GM12878 (cell line): ENCODE results near the gene F11.

Experiments
- EZH2 ChIP-seq: IDR thresholded peaks from 2 replicates; pipeline ENCODE4 v1.6.1; 2012; ENCODE audit warnings: low read depth, mild to moderate bottlenecking, control low read depth, inconsistent platforms, low read length, borderline replicate concordance; ENCODE audit not compliant: control insufficient read depth
- IRF4 ChIP-seq: IDR thresholded peaks from 2 replicates; pipeline ENCODE4 v1.6.1; 2011; ENCODE audit warnings: low read depth, low read length
- NR2C1 ChIP-seq: fragments of 450-650 bp; IDR thresholded peaks from 2 replicates; pipeline ENCODE4 v1.6.1; 2017; ENCODE audit warnings: antibody characterized with exemption, mild to moderate bottlenecking, moderate library complexity
- POLR2A ChIP-seq: IDR thresholded peaks from 2 replicates; pipeline ENCODE4 v1.6.1; 2011; ENCODE audit warnings: low read depth, mild to moderate bottlenecking, low read length
- YY1 ChIP-seq: IDR thresholded peaks from 2 replicates; pipeline ENCODE4 v1.6.1; 2011; ENCODE audit warnings: low read depth, mild to moderate bottlenecking, low read length
- ZBED1 ChIP-seq: IDR thresholded peaks from 2 replicates; pipeline ENCODE4 v1.6.1; 2016; ENCODE audit warnings: borderline replicate concordance
- TF ChIP-seq, protein P1 (sequence below), 3 experiments: IDR thresholded peaks in 2 of 3; conservative IDR thresholded peaks in 1 of 3; 2 replicates each; pipeline ENCODE4 v1.5.1; 2011; ENCODE audit warnings: low read depth in 3 of 3, low read length in 3 of 3, mild to moderate bottlenecking in 3 of 3, control low read depth in 2 of 3, moderate library complexity in 2 of 3, inconsistent platforms in 1 of 3, mixed read lengths in 1 of 3; ENCODE audit not compliant: control insufficient read depth in 2 of 3, insufficient read depth in 1 of 3; ENCODE audit errors: extremely low read depth in 1 of 3
- TF ChIP-seq, protein P2 (sequence below): IDR thresholded peaks from 2 replicates; pipeline ENCODE4 v1.6.1; 2012; ENCODE audit warnings: low read depth, low read length, improper control_type of control experiment

DNA sequence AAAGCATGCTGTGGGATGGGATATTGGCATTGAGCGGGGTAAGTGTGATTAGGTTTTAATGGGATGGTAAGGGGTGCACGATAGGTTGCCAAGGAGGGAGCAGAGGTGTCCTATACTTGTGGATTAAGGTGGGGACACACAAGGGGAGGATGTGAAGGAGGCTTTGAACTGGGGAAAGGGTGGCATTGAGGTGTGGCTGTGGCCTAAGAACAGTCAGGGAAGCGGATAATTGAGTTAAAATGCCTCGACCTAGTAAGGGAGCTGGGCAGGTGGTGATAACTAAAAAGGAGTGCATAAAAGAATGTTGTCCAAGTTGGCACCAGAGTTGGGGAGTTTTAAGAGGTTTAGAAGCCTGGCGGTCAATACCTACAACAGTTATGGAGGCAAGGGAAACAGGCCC, 21.2 kb upstream of the F11 start:
- TF ChIP-seq, protein P1, sequence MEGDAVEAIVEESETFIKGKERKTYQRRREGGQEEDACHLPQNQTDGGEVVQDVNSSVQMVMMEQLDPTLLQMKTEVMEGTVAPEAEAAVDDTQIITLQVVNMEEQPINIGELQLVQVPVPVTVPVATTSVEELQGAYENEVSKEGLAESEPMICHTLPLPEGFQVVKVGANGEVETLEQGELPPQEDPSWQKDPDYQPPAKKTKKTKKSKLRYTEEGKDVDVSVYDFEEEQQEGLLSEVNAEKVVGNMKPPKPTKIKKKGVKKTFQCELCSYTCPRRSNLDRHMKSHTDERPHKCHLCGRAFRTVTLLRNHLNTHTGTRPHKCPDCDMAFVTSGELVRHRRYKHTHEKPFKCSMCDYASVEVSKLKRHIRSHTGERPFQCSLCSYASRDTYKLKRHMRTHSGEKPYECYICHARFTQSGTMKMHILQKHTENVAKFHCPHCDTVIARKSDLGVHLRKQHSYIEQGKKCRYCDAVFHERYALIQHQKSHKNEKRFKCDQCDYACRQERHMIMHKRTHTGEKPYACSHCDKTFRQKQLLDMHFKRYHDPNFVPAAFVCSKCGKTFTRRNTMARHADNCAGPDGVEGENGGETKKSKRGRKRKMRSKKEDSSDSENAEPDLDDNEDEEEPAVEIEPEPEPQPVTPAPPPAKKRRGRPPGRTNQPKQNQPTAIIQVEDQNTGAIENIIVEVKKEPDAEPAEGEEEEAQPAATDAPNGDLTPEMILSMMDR (IDR thresholded peaks at IDR 0.05 in 2 of 3, conservative IDR thresholded peaks at IDR 0.05 in 1 of 3; ENCODE audit: control insufficient read depth in 2 of 3, extremely low read depth in 1 of 3, insufficient read depth in 1 of 3, low read depth in 3 of 3, low read length in 3 of 3): no peak
- TF ChIP-seq NR2C1 (no peak), YY1 (no peak), IRF4 (no peak), EZH2 (no peak), POLR2A (no peak), ZBED1 (no peak)
- TF ChIP-seq, protein P2, sequence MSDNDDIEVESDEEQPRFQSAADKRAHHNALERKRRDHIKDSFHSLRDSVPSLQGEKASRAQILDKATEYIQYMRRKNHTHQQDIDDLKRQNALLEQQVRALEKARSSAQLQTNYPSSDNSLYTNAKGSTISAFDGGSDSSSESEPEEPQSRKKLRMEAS: no peak
